Measurements from ENCODE around the gene EFS.

Gene EFS

DNA sequence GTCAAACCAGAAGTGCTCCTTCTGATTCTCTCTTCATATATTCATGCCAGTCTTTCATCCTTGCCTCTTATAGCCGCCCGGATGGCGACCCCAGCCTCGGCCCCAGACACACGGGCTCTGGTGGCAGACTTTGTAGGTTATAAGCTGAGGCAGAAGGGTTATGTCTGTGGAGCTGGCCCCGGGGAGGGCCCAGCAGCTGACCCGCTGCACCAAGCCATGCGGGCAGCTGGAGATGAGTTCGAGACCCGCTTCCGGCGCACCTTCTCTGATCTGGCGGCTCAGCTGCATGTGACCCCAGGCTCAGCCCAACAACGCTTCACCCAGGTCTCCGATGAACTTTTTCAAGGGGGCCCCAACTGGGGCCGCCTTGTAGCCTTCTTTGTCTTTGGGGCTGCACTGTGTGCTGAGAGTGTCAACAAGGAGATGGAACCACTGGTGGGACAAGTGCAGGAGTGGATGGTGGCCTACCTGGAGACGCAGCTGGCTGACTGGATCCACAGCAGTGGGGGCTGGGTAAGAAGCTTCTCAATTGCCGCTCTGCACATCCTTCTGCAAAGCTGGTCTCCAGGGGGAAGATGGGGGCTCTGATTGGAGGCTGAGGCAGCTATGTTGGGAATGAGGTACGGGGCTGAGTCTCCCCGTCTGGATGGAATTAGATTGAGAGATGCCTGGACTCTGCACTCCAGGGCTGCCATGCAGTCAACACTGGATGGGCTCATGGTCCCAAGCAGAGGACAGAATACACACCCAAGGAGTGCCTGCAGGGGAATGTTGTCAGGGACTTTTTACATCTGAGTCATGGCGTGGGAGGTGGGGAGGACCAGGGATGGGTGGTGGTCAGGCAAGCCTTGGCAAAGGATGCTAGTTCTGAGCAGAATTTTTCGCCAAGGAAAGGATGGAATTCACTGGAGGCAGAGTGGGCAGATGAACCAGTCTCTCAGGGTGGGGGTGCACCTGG, 57.0 kb downstream of the EFS start:
- peaks cover 40% of the 10 kb centered on the region for H3K4me1 ChIP-seq (ENCODE audit: insufficient read depth, low read length)
- peaks cover 4% of the 10 kb centered on the region for H3K79me2 ChIP-seq (ENCODE audit: insufficient read depth, low read length)
- H3K4me2 ChIP-seq (ENCODE audit: insufficient read depth, low read length): peak overlapping the region; percentile 64

GRCh38 chr14:23307146-23307530, 57.8 kb downstream of the EFS start:
- Histone ChIP-seq H3K79me2 (ENCODE audit: insufficient read depth, low read length) (peaks cover 4% of the 10 kb centered on the region), H3K36me3 (ENCODE audit: insufficient read depth, low read length) (peaks cover 3% of the 10 kb centered on the region; the same call in 1 of the 2 replicates), H4K20me1 (ENCODE audit: insufficient read depth, low read length) (no peaks in the 10 kb centered on the region), H3K27me3 (ENCODE audit: insufficient read depth, low read length, poor library complexity) (no peaks in the 10 kb centered on the region), H3K4me2 (ENCODE audit: insufficient read depth, low read length) (peak overlapping the region; percentile 64), H3K4me3 (ENCODE audit: low read depth in 1 of 2, low read length in 2 of 2) (peak overlapping the region; percentile 28 to 66; a peak in 3 of 4 replicates), H3K27ac (ENCODE audit: low read length) (peak overlapping the region; percentile 71), H3K9ac (ENCODE audit: low read depth, low read length) (peak overlapping the region; percentile 56), H3K4me1 (ENCODE audit: insufficient read depth, low read length) (peaks cover 44% of the 10 kb centered on the region), H3K9me3 (ENCODE audit: insufficient read depth, low read length, severe bottlenecking) (no peaks in the 10 kb centered on the region), H2AFZ (ENCODE audit: low read depth, low read length) (peak overlapping the region; percentile 74)
- DNase-seq: no peak
- ATAC-seq (ENCODE audit: insufficient read depth, low read depth): no peak
- TF ChIP-seq CTCF (IDR thresholded peaks at IDR 0.05; ENCODE audit: borderline replicate concordance, extremely low read depth, low read length, poor library complexity, severe bottlenecking): no peak
- no peak for TF ChIP-seq EZH2 (IDR thresholded peaks at IDR 0.05; ENCODE audit: borderline replicate concordance, low read depth, low read length, severe bottlenecking)

More for the DNA sequence above, 57.0 kb downstream of the EFS start:
- H3K36me3 ChIP-seq (ENCODE audit: insufficient read depth, low read length): 0 out of 2 replicates have a peak, but pooled peaks cover 3% of the 10 kb centered on the region
- H2AFZ ChIP-seq (ENCODE audit: low read depth, low read length): no peak overlapping the region
- peak overlapping the region; percentile 56; the same call in 1 of the 2 replicates for H3K9ac ChIP-seq (ENCODE audit: low read depth, low read length)
- H3K27ac ChIP-seq (ENCODE audit: low read length): no peak overlapping the region
- no peak overlapping the region for H3K4me3 ChIP-seq (ENCODE audit: low read depth in 1 of 2, low read length in 2 of 2)
- no peaks in the 10 kb centered on the region for H3K27me3 ChIP-seq (ENCODE audit: insufficient read depth, low read length, poor library complexity)
- H3K9me3 ChIP-seq (ENCODE audit: insufficient read depth, low read length, severe bottlenecking): no peaks in the 10 kb centered on the region
- ATAC-seq (ENCODE audit: insufficient read depth, low read depth) (no peak), DNase-seq (no peak)
- TF ChIP-seq CTCF (IDR thresholded peaks at IDR 0.05; ENCODE audit: borderline replicate concordance, extremely low read depth, low read length, poor library complexity, severe bottlenecking): no peak
- no peak for TF ChIP-seq EZH2 (IDR thresholded peaks at IDR 0.05; ENCODE audit: borderline replicate concordance, low read depth, low read length, severe bottlenecking)
- no peaks in the 10 kb centered on the region for H4K20me1 ChIP-seq (ENCODE audit: insufficient read depth, low read length)

DNA sequence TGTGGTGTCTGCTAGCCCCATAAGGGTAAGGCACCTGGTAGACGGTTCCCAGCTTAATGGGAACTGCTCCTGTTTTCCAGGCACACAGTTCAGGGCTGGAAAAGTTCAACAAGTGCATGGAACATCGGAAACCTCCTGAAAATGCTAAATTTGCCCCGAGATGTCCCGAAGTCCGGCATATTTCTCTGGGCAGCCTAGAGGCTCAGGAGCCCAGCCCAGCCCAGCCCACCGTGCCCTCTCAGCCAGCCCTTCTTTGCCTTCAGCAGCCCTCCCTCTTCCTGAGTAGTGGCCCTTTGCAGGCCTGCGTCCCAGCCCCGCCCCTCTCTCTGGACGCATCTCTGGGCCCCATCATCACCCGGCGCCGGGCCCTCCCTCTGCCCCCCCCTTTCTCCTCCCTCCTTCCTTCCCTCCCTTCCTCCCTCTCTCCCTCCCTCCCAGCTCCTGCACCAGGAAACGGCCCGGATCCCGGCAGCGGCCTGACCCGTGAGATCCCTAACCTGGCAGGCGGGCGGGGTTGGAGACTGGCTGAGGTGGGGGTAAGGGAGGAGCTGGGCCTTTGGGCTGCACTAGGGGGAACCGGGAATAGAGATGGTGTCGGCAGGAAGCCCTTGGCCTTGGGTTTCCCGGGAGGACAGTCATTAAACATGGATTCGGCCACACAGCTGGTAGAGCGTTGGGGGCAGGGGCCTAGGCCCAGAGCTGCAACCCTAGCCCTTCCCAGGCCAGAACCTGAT, 58.4 kb downstream of the EFS start, which contains the start of gene BCL2L2:
TSS of gene BCL2L2 (plus strand) at position 422 of the 734 bp plus-strand sequence. CDS start 935 bp downstream, outside the sequence.
- peak within 1 kb of the TSS; percentile 64 for H3K4me2 ChIP-seq (ENCODE audit: insufficient read depth, low read length)
- H3K36me3 ChIP-seq (ENCODE audit: insufficient read depth, low read length): peaks cover 3% of the 10 kb centered on the region; the same call in 1 of the 2 replicates
- peaks cover 4% of the 10 kb centered on the region for H3K79me2 ChIP-seq (ENCODE audit: insufficient read depth, low read length)
- peak within 1 kb of the TSS; percentile 74 for H2AFZ ChIP-seq (ENCODE audit: low read depth, low read length)
- ATAC-seq (ENCODE audit: insufficient read depth, low read depth) (no peak), DNase-seq (peak; percentile 73)
- peak within 1 kb of the TSS; percentile 28 to 66; a peak in 3 of 4 replicates for H3K4me3 ChIP-seq (ENCODE audit: low read depth in 1 of 2, low read length in 2 of 2)
- TF ChIP-seq EZH2 (IDR thresholded peaks at IDR 0.05; ENCODE audit: borderline replicate concordance, low read depth, low read length, severe bottlenecking) (no peak), CTCF (IDR thresholded peaks at IDR 0.05; ENCODE audit: borderline replicate concordance, extremely low read depth, low read length, poor library complexity, severe bottlenecking) (no peak)
- H3K27me3 ChIP-seq (ENCODE audit: insufficient read depth, low read length, poor library complexity): no peaks in the 10 kb centered on the region
- no peaks in the 10 kb centered on the region for H4K20me1 ChIP-seq (ENCODE audit: insufficient read depth, low read length)
- H3K4me1 ChIP-seq (ENCODE audit: insufficient read depth, low read length): peaks cover 47% of the 10 kb centered on the region
- H3K27ac ChIP-seq (ENCODE audit: low read length): peak within 1 kb of the TSS; percentile 71
- peak within 1 kb of the TSS; percentile 56 for H3K9ac ChIP-seq (ENCODE audit: low read depth, low read length)
- no peaks in the 10 kb centered on the region for H3K9me3 ChIP-seq (ENCODE audit: insufficient read depth, low read length, severe bottlenecking)
